Left colon (tissue), 2 donors: ENCODE measurements around the gene NUP42. TPM values are rescaled to one million over a fixed set of nuclear protein-coding genes. Genes with fewer than 3 reads are reported as not detected.

Source experiments
- total RNA-seq, 2 donors: library from RNA; stranded (reverse); fragmentation: NEBNext Ultra II Directional; extraction: Animal tissue kit (Norgen Biotek cat#: 25700); gene quantifications; one replicate each; pipeline ENCODE4 v1.2.1, GENCODE V29; 2021
- donor health status: DM: no; HTN: no; CAD: no.
- donor health status: DM: yes; HTN: yes; CAD: no.

Gene NUP42
- total RNA-seq, 2 donors from 2014 or later = 21.1 to 30.8 TPM

Other genes starting within 250 kb of the NUP42 start
- 1 to 10 TPM; 6.3 to 8.0 TPM for gene HYCC1, start 167.9 kb upstream of the NUP42 start, total RNA-seq
- 10 to 100 TPM; 14.4 to 17.8 TPM for gene KLHL7, start 76.3 kb upstream of the NUP42 start, total RNA-seq
- gene GPNMB, start 64.7 kb downstream of the NUP42 start, total RNA-seq = 10 to 100 TPM; 15.0 to 67.8 TPM
- gene MALSU1, start 117.3 kb downstream of the NUP42 start, total RNA-seq = 10 to 100 TPM; 32.3 to 35.1 TPM